Stimulated activated CD4-positive, alpha-beta T cell treated with anti-CD3 and anti-CD28 coated beads, Interleukin-1b, Interleukin-23, amount 100 ng/mL, for 4 hours (primary cell): ENCODE data around the gene ATG101.
"Not testable (repeated sequence)": the region's sequence is repeated elsewhere in the genome, so short reads cannot be mapped to it uniquely, and the experiment has no call there.

Experiments used
- DNase-seq, 2 donors: peaks; one replicate each; pipeline ENCODE4 v3.0.0-alpha.2; 2020; ENCODE audit warnings: low read depth in 2 of 2

The ATG101 gene

GRCh38 chr12:52097045-52097666 is 27.4 kb downstream of the ATG101 start:
- no peak for DNase-seq

DNA sequence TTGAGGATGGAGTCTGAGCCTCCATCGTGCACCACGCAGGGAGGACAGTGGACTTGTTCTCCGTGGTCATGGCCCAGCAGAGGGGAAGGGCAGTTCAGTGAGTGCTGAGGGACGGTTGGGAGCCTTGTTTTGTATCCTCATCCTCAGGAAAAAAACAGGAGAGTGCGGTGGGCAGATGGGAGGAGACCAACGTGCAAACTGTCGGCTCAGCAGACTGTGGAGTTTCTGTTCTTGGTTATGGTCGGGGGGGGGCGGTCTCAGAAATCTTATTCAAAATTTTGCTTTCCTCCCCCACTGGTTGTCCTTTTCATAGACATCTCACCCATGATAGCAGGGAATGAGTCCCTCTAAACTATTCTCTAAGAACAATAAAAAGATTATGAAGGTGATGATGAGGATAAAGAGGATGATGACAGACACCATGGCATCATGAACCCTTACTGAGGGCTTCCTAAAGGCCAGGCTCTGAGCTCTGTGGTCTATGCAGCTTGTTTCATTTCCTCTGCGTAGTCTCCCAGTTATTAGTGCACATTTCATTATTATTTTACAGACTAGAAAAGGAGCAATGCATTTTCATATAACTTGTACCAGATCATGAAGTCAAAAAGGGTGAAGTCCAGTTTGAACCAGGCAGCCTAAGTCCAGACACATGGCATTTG is 34.8 kb downstream of the ATG101 start:
- not testable (repeated sequence) for DNase-seq

GRCh38 chr12:52116222-52117125 is 46.7 kb downstream of the ATG101 start:
- DNase-seq, result peak; percentile 47 to 57

- DNase-seq, result not testable (repeated sequence)
Observed at GRCh38 chr12:52117806-52118475, 48.2 kb downstream of the ATG101 start.

GRCh38 chr12:52119398-52120254 is 49.8 kb downstream of the ATG101 start:
- peak in 1 of 2 donors; percentile 29 for DNase-seq

DNA sequence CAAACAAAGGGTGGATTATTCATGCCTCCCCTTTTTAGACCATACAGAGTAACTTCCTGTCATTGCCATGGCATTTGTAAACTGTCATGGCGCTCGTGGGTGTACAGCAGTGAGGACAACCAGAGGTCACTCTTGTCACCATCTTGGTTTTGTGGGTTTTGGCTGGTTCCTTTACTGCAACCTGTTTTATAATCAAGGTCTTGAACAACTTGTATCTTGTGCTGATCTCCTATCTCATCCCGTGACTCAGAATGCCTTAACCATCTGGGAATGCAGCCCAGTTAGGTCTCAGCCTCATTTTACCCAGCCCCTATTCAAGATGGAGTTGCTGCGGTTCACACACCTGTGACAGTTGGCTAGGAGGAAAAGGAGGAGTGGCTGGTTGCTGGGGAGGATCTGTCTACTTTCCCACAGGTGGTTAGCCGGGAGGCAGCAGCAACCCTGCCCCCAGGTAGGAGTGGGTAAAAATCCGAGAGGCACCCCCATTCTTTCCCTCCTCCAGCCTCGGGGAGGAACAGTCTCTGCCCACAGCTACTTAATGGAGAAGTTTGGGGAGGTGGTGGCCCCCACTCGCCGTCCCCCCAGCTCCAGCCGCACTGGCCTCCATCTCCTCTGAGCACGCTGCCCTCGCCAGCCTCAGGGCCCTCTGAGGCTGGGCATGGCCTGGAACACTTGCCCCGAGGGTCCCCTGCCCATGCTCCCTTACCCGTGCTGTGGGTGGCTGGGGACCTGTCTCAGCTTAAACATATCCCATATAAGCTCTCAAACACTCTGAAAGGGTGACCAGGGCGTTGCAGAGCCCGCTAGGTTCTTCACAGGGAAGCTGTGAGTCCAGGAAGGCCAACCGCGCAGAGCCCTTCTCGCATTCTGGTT is 51.4 kb downstream of the ATG101 start:
- no peak for DNase-seq

GRCh38 chr12:52121824-52122539 is 52.2 kb downstream of the ATG101 start:
- peak; percentile 58 to 63 for DNase-seq

DNA sequence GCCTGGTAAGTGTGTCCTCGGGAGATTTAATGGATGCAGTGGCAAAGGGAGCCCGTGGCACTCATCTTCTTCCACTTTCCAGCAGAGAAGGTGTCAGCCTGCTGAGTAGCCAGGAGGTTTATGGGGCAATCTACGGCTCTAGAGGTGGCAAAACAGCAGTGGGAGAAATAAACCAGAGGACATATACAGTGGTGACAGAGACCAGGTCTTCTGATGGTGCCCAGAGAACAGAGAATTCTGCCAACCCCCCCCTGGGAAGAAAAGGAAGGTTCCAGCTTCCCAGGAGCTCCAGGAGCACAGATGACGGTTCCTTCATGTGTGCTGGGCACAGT is 52.7 kb downstream of the ATG101 start:
- no peak for DNase-seq

DNA sequence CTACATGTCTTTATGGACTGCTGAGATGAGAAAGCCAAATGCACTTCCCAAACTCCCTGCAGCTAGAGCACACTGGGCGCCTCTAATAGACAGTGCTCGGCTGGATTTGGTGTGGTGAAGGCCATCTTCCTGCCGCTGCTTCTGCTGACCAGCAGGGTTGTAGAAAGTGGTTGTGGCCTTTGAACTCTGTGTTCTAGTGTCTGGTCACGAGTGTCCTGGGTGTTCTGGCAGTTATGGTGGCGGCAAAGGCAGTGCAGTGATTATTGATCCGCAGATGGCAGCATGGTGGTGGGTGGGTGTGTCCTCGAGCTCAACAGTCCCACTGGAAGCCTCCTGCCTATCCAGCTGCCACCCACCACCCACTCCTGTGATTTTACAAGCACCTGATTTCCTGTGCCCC is 53.1 kb downstream of the ATG101 start:
- no peak for DNase-seq

DNA sequence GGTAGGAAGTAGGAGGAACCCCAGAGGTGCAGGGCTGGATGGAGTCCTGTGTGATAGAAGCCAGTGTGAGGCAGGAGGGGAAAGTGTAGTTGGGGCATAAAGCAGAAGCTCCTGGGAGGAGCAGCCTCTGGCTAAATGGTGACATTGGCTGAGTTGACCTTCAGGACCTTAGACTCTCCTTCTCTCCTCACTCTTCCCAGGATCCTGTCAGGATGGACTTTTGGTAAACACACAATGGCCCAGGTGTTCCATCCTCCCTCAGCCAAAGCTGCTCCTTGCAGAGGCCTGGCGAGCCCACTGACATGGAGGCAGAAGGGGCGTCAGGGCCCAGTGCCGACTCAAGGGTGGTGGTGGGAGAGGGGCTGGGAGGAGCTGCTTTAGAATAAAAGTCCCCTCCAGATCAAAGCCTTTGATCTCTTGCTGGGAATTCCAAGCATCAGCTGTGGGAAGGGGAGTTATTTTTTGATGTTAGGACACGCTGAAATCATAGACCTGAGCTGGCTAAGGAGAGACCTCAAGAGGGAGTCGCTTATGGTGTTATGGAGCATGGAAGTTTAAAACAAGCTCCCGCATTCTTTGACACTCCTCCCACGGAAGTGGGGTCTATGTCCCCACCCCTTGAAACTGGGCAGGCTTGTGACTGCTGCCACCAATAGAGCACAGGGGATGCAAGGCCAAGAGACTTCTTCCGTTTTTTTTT is 53.9 kb downstream of the ATG101 start:
- no peak for DNase-seq

DNA sequence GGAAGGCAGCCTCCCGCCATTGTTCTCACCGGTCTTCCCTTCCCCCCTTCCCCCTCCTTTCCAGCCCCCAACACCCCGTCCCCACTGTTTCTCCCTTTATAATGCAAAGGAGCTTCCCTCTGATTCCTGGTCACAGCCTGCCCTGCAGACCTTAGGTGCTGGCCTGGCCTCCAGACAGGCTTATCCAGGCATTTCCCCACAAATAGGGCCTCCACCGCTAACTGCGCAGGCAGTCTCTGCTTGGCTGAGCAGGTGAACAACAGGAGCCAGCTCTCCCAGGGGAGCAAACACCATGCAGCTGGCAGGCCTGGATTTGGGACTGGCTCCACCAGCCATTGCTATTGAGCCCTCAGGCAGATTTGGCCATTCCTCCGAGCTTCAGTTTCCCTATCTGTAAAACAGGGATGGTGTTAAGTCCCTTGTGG is 55.7 kb downstream of the ATG101 start:
- no peak for DNase-seq

DNA sequence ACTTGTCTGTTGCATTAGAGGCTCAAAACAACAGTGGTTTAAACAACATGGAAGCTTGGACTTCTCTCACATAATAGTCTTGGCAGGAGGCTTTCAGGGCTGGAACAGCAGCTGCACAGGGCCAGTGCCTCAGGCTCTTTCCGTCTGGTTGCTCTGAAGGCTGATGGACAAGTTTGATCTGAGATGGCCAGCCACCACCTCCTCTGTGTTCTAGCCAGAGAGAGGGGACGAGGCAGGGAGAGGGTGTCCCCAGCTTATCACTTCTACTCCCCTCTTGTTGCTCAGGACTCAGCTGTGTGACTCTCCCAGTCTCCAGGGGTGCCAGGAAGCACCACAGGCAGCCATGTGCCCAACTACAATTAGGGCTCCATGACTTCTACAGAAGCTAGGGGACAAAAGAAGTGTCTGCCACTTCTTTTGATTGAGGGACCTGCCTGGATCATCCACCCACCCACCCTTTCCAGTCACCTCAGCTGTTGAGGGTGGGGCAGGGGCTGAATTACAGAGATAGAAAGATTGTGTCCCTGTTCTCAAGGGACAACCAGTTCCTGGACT is 56.3 kb downstream of the ATG101 start:
- DNase-seq, result no peak
